Measurements from ENCODE around the gene ARHGAP22.

- TF ChIP-seq EZH2 (IDR thresholded peaks at IDR 0.05; ENCODE audit: low read length, missing control alignments): no peak
- TF ChIP-seq CTCF (conservative IDR thresholded peaks at IDR 0.05 in 1 of 2, IDR thresholded peaks at IDR 0.05 in 1 of 2; ENCODE audit: low read depth in 1 of 2, low read length in 2 of 2): no peak
Observed at GRCh38 chr10:48457949-48458661, 146.8 kb downstream of the ARHGAP22 start.
